B cell (primary cell): ENCODE measurements around the gene CIITA. TPM values are rescaled to one million over a fixed set of nuclear protein-coding genes. Genes with fewer than 3 reads are reported as not detected.

Experiments
- ATAC-seq: fragments of 200-7000 bp; cut with Tn5 transposase; one replicate; pipeline ENCODE4 v1.10.0; 2021; ENCODE audit warnings: low read depth, mild to moderate bottlenecking, moderate number of reproducible peaks, moderate library complexity
- CTCF ChIA-PET: fragments of 350-600 bp; sonication (Branson Sonifier 250); formaldehyde crosslinking; loops from one replicate; lab custom pipeline; 2021; ENCODE audit warnings: antibody characterized with exemption, inconsistent platforms; lab: Charles Lee
- POLR2A ChIA-PET: fragments of 350-600 bp; sonication (Branson Sonifier 250); formaldehyde crosslinking; loops from one replicate; lab custom pipeline; 2021; ENCODE audit warnings: antibody characterized with exemption; lab: Charles Lee
- DNase-seq: peaks from one replicate; pipeline ENCODE4 v3.0.0; 2013
- H2AFZ ChIP-seq: 2 replicates; pipeline ENCODE4 v1.6.1; 2012; ENCODE audit warnings: mild to moderate bottlenecking, low read depth, low read length; ENCODE audit not compliant: insufficient read depth, poor library complexity, severe bottlenecking
- H3K27ac ChIP-seq, 2 donors: 1 replicate in 1 of 2; 2 replicates in 1 of 2; pipeline ENCODE4 v1.5.1; 2012 to 2013; ENCODE audit warnings: low read length in 2 of 2, mild to moderate bottlenecking in 2 of 2, moderate library complexity in 1 of 2
- H3K27me3 ChIP-seq, 4 experiments: fragments of 200-600 bp in 1 of 4; sonication (generic) in 1 of 4; replicated peaks in 1 of 4; 1 replicate in 2 of 4; 2 replicates in 2 of 4; pipeline versions ENCODE4 v1.6.1 to v1.7.0; 2013 to 2016; ENCODE audit warnings: low read length in 3 of 4, mild to moderate bottlenecking in 2 of 4, mixed read lengths in 1 of 4, moderate library complexity in 1 of 4; ENCODE audit not compliant: insufficient read depth in 4 of 4, control insufficient read depth in 3 of 4; ENCODE audit errors: control extremely low read depth in 1 of 4
- H3K36me3 ChIP-seq, 2 experiments: replicated peaks in 1 of 2; 1 replicate in 1 of 2; 2 replicates in 1 of 2; pipeline versions ENCODE4 v1.6.1 to v1.7.1; 2013; ENCODE audit warnings: low read length in 1 of 2; ENCODE audit not compliant: insufficient read depth in 2 of 2, control insufficient read depth in 1 of 2; ENCODE audit errors: control extremely low read depth in 1 of 2, extremely low read depth in 1 of 2
- H3K4me1 ChIP-seq, 2 donors: fragments of 200-600 bp in 1 of 2; sonication (generic) in 1 of 2; 1 replicate in 1 of 2; 2 replicates in 1 of 2; pipeline versions ENCODE4 v1.5.1 to v1.6.1; 2013 to 2017; ENCODE audit warnings: low read length in 2 of 2; ENCODE audit not compliant: control insufficient read depth in 2 of 2, insufficient read depth in 2 of 2
- H3K4me2 ChIP-seq: replicated peaks from 2 replicates; pipeline ENCODE3; 2012; ENCODE audit warnings: mild to moderate bottlenecking, low read depth, low read length; ENCODE audit not compliant: poor library complexity, severe bottlenecking
- H3K4me3 ChIP-seq, 5 experiments: fragments of 200-600 bp in 1 of 5; sonication (generic) in 1 of 5; 1 replicate in 3 of 5; 2 replicates in 2 of 5; pipeline versions ENCODE4 v1.5.1 to v1.7.0; 2011 to 2016; ENCODE audit warnings: low read length in 4 of 5, mild to moderate bottlenecking in 4 of 5, low read depth in 2 of 5, control low read depth in 1 of 5, moderate library complexity in 1 of 5; ENCODE audit not compliant: insufficient read depth in 1 of 5; ENCODE audit errors: control extremely low read depth in 1 of 5, extremely low read depth in 1 of 5
- H3K79me2 ChIP-seq: fragments of 200-600 bp; sonication (generic); one replicate; pipeline ENCODE4 v1.6.0; 2016; ENCODE audit warnings: low read length; ENCODE audit not compliant: control insufficient read depth, insufficient read depth
- H3K9ac ChIP-seq: fragments of 200-600 bp; sonication (generic); 2 replicates; pipeline ENCODE4 v1.6.1; 2017; ENCODE audit warnings: mild to moderate bottlenecking, low read length, moderate library complexity
- H3K9me3 ChIP-seq, 3 donors: one replicate each; pipeline versions ENCODE4 v1.6.1 to v1.7.1; 2013; ENCODE audit warnings: low read length in 2 of 3; ENCODE audit not compliant: control insufficient read depth in 2 of 3, insufficient read depth in 1 of 3; ENCODE audit errors: control extremely low read depth in 1 of 3
- H4K20me1 ChIP-seq: 2 replicates; pipeline ENCODE4 v1.6.0; 2012; ENCODE audit warnings: mild to moderate bottlenecking, low read length; ENCODE audit not compliant: insufficient read depth, control insufficient read depth, poor library complexity, severe bottlenecking
- H3K27ac Mint-ChIP-seq: one replicate; pipeline ENCODE4 v1.8.0; 2021; ENCODE audit warnings: mixed read lengths
- H3K27me3 Mint-ChIP-seq: one replicate; pipeline ENCODE4 v1.8.0; 2021; ENCODE audit warnings: mixed read lengths
- H3K4me1 Mint-ChIP-seq: one replicate; pipeline ENCODE4 v1.8.0; 2021; ENCODE audit warnings: mixed read lengths
- H3K4me3 Mint-ChIP-seq: one replicate; pipeline ENCODE4 v1.8.0; 2021; ENCODE audit warnings: mixed read lengths
- H3K9me3 Mint-ChIP-seq: one replicate; pipeline ENCODE4 v1.8.0; 2022; ENCODE audit warnings: mixed read lengths; ENCODE audit not compliant: insufficient read depth
- CTCF ChIP-seq: fragments of 200-600 bp; IDR thresholded peaks from one replicate; pipeline ENCODE4 v1.8.0; 2022; ENCODE audit warnings: antibody characterized with exemption, mild to moderate bottlenecking
- EZH2 ChIP-seq: IDR thresholded peaks from 2 replicates; pipeline ENCODE4 v1.6.1; 2012; ENCODE audit warnings: borderline replicate concordance, low read depth, mild to moderate bottlenecking, moderate library complexity, low read length; ENCODE audit not compliant: insufficient read depth, poor library complexity, severe bottlenecking
- WGBS: methylation state at CpG from one replicate; pipeline ENCODE4 v1.1.5; 2013; ENCODE audit warnings: missing lambda C conversion rate; ENCODE audit not compliant: insufficient coverage; 5-methylcytosine and 5-hydroxymethylcytosine counted together
- intact Hi-C: fragments of 100-400 bp; cut with micrococcal nuclease; formaldehyde crosslinking; loops from one replicate; pipeline ENCODE4 v1.10.0; 2022
- polyA plus RNA-seq: library from polyadenylated mRNA; depleted of rRNA; stranded (reverse); fragments of >200 nt; gene quantifications from 2 replicates; pipeline ENCODE4 v1.2.3, GENCODE V29; 2012
- total RNA-seq, 2 donors: library from RNA; stranded (reverse); fragments of 120-200 nt in 1 of 2; gene quantifications; 1 replicate in 1 of 2; 2 replicates in 1 of 2; pipeline versions ENCODE4 v1.2.3 to v1.2.4, GENCODE V29; 2013 to 2022

The CIITA gene
- total and polyA plus RNA-seq, 2 donors (not counting 1 experiment from before 2014, with no cell fraction given), result 632 to 719 TPM

DNA sequence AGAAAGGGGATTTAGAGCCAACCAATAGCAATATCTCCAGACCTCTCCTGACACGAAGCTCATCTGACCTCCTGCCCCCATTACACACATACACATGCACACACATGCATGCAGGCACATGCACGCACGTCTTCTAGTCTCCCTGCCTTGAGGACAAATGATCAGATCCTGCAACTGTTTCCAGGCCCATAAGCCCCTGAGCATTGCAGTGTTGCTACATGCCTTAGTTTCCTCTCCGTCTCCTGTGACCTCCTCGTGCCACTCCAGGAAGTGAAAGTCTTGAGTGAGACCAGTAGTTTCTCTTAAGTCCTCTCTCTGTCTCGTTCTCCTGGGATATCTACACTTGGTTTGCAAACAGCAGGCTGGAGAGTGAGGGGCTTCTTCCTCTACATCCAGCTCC lies 8.2 kb downstream of the CIITA start:
- POLR2A ChIA-PET, result interaction anchor here (0.6 to 1.5 kb wide), 2 partner anchors 137 to 141 kb away, joined by 3 to 10 read pairs; no protein-coding TSS in a partner anchor
- Histone ChIP-seq H3K4me1 (peaks cover 97 to 99% of the 10 kb centered on the region in 2 donors), H2AFZ (no peak overlapping the region), H3K9ac (peak overlapping the region; percentile 19), H3K79me2 (peaks cover 99% of the 10 kb centered on the region), H3K4me2 (peak overlapping the region; percentile 83), H4K20me1 (peaks cover 83% of the 10 kb centered on the region), H3K4me3 (peak overlapping the region in 3 of 5 experiments; percentile 15 to 76 (median 19)), H3K27ac (peak overlapping the region; percentile 61 to 74), H3K9me3 (no peaks in the 10 kb centered on the region), H3K27me3 (no peaks in the 10 kb centered on the region), H3K36me3 (peaks cover 8 to 88% of the 10 kb centered on the region in 2 experiments)
- intact Hi-C loops, result no loop called here
- peak overlapping the region; percentile 87 for H3K27ac Mint-ChIP-seq
- DNase-seq (peak; percentile 50), ATAC-seq (no peak)
- CTCF ChIA-PET, result interaction anchor here (0.9 to 2.5 kb wide), 2 partner anchors 34 to 370 kb away, joined by 3 to 12 read pairs; no protein-coding TSS in a partner anchor
- H3K4me3 Mint-ChIP-seq, result peak overlapping the region; percentile 81
- TF ChIP-seq CTCF (no peak), EZH2 (no peak)
- no peaks in the 10 kb centered on the region for H3K9me3 Mint-ChIP-seq
- peaks cover 96% of the 10 kb centered on the region for H3K4me1 Mint-ChIP-seq
- no peaks in the 10 kb centered on the region for H3K27me3 Mint-ChIP-seq
- WGBS, result 23% methylated on average over 3 of the region's 6 CpGs

DNA sequence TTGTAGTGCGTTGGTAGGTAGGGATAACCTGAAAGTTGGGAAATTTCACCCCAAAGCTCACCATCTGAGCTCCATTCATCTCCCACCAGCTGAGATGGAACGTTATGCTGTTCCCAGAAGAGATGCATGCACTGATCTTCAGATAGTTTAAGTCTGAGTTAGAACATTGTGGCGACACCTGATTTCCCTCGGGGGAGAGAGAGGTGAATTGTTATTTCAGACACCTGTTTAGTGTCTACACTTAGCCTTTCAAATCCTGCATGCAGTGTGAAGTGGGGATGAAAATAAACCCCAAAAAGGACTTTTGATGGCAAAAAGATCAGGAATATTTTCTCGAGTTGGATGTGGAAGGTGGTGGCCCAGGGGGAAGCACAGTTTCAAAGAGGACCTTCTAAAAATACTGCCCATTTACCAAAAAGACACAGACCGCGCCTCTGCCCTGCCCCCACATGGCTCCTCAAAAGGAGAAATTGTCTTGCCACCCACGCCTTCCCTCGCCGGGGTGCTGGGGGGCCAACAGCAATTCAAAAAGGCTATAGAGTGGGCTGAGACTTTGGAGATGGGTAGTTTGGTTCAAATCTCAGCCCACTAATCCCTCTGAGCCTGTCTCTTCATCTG lies 11.4 kb downstream of the CIITA start:
- no peaks in the 10 kb centered on the region for H3K27me3 Mint-ChIP-seq
- peak overlapping the region; percentile 87 for H3K27ac Mint-ChIP-seq
- Histone ChIP-seq H4K20me1 (peaks cover 67% of the 10 kb centered on the region), H3K79me2 (peaks cover 98% of the 10 kb centered on the region), H3K4me1 (peaks cover 98 to 100% of the 10 kb centered on the region in 2 donors), H3K9me3 (peaks cover 0 to 7% (median 0%) of the 10 kb centered on the region in 3 donors), H3K27ac (peak overlapping the region; percentile 74 to 85), H3K9ac (peak overlapping the region; percentile 69), H3K4me2 (peak overlapping the region; percentile 83), H3K36me3 (peaks cover 14 to 70% of the 10 kb centered on the region in 2 experiments), H3K27me3 (no peaks in the 10 kb centered on the region), H3K4me3 (peak overlapping the region; percentile 41 to 76 (median 47)), H2AFZ (no peak overlapping the region)
- DNase-seq (peak; percentile 69), ATAC-seq (peak; percentile 15)
- H3K4me3 Mint-ChIP-seq, result peak overlapping the region; percentile 81
- peaks cover 2% of the 10 kb centered on the region for H3K9me3 Mint-ChIP-seq
- intact Hi-C loops, result loop anchor here (1.0 kb wide), 1 partner anchor 9 kb away; no protein-coding TSS in a partner anchor
- TF ChIP-seq CTCF, result no peak
- TF ChIP-seq EZH2, result no peak
- H3K4me1 Mint-ChIP-seq, result peaks cover 96% of the 10 kb centered on the region
- WGBS, result no CpG with 5 or more reads among the region's 10 CpGs
- CTCF ChIA-PET, result interaction anchor here (1.1 to 8.2 kb wide), 8 partner anchors 9 to 374 kb away, joined by 4 to 141 read pairs (median 13); partner anchors contain the start of gene CIITA
- POLR2A ChIA-PET, result interaction anchor here (1.3 to 8.0 kb wide), 6 partner anchors 9 to 145 kb away, joined by 3 to 122 read pairs (median 19); partner anchors contain the start of genes CIITA and NUBP1
